OCI-LY7 (cell line): ENCODE data around the gene PTPRM. TPM values are rescaled to one million over a fixed set of nuclear protein-coding genes. Genes with fewer than 3 reads are reported as not detected.

Experiments used
- BruUV-seq: library from RNA; stranded (reverse); fragments of 400-500 nt; replicated peaks from 2 replicates; lab custom pipeline; 2021; lab: Mats Ljungman, UMichigan
- CTCF ChIA-PET: fragments of 300-600 bp; sonication (Branson Sonifier 250); formaldehyde crosslinking; loops from one replicate; lab custom pipeline; 2022; ENCODE audit warnings: antibody characterized with exemption; ENCODE audit not compliant: unreplicated experiment; lab: Charles Lee
- POLR2A ChIA-PET: fragments of 300-600 bp; sonication (Branson Sonifier 250); formaldehyde crosslinking; loops from one replicate; lab custom pipeline; 2022; ENCODE audit warnings: antibody characterized with exemption; lab: Charles Lee
- DNase-seq: peaks from one replicate; pipeline ENCODE4 v3.0.0-alpha.2; 2015; ENCODE audit warnings: low spot score
- H2AFZ ChIP-seq: fragments of 200-600 bp; sonication (generic), shearing (Covaris generic); 2 replicates; pipeline ENCODE4 v1.6.1; 2014; ENCODE audit warnings: mild to moderate bottlenecking, antibody characterized with exemption, low read length, moderate library complexity
- H3K27ac ChIP-seq: fragments of 200-600 bp; sonication (generic); 2 replicates; pipeline ENCODE4 v1.5.1; 2014; ENCODE audit warnings: mixed run types, low read depth, mild to moderate bottlenecking, moderate library complexity, low read length, inconsistent platforms; ENCODE audit not compliant: poor library complexity, severe bottlenecking
- H3K36me3 ChIP-seq: fragments of 200-600 bp; sonication (generic); 2 replicates; pipeline ENCODE4 v1.6.1; 2014; ENCODE audit warnings: mild to moderate bottlenecking, antibody characterized with exemption, low read length, moderate library complexity, mixed read lengths; ENCODE audit not compliant: insufficient read depth
- H3K4me1 ChIP-seq: fragments of 200-600 bp; sonication (generic); 2 replicates; pipeline ENCODE4 v1.5.1; 2014; ENCODE audit warnings: mild to moderate bottlenecking, low read length; ENCODE audit not compliant: insufficient read depth, poor library complexity, severe bottlenecking
- H3K4me2 ChIP-seq: fragments of 200-600 bp; sonication (generic); 2 replicates; pipeline ENCODE4 v1.6.1; 2014; ENCODE audit warnings: mild to moderate bottlenecking, low read length
- H3K4me3 ChIP-seq: fragments of 200-600 bp; sonication (generic); 2 replicates; pipeline ENCODE4 v1.5.1; 2014; ENCODE audit warnings: mild to moderate bottlenecking, low read depth, low read length; ENCODE audit not compliant: poor library complexity, severe bottlenecking
- H3K79me2 ChIP-seq: fragments of 200-600 bp; sonication (generic); 2 replicates; pipeline ENCODE4 v1.6.1; 2016; ENCODE audit warnings: low read depth, mild to moderate bottlenecking, low read length, moderate library complexity, mixed read lengths; ENCODE audit not compliant: insufficient read depth
- H3K9me2 ChIP-seq: fragments of 200-600 bp; sonication (generic); 2 replicates; pipeline ENCODE4 v1.6.1; 2016; ENCODE audit warnings: mild to moderate bottlenecking, low read length, mixed read lengths; ENCODE audit not compliant: insufficient read depth
- H3K9me3 ChIP-seq: fragments of 200-600 bp; sonication (generic); 2 replicates; pipeline ENCODE4 v1.6.1; 2014; ENCODE audit warnings: mild to moderate bottlenecking, mixed run types, low read length, mixed read lengths
- H4K20me1 ChIP-seq: fragments of 200-600 bp; sonication (generic); 2 replicates; pipeline ENCODE4 v1.6.1; 2014; ENCODE audit warnings: mild to moderate bottlenecking, antibody characterized with exemption, low read length, moderate library complexity, mixed read lengths; ENCODE audit not compliant: insufficient read depth
- EZH2phosphoT487 ChIP-seq: fragments of 200-600 bp; sonication (generic); IDR thresholded peaks from 2 replicates; pipeline ENCODE4 v1.6.1; 2018; ENCODE audit warnings: low read depth, borderline replicate concordance, mild to moderate bottlenecking, mixed run types, antibody characterized with exemption, low read length, moderate library complexity, mixed read lengths
- intact Hi-C: fragments of 100-400 bp; cut with micrococcal nuclease; formaldehyde crosslinking; loops from one replicate; pipeline ENCODE4 v1.10.0; 2022; ENCODE audit not compliant: unreplicated experiment
- total RNA-seq, 2 experiments: library from RNA; depleted of rRNA in 1 of 2; stranded (reverse); fragments of >200 nt in 1 of 2; shearing (Covaris generic) in 1 of 2; gene quantifications; 2 replicates each; pipeline ENCODE4 v1.2.3, GENCODE V29; 2014 to 2022
- TF ChIP-seq, protein P1 (sequence below): fragments of 200-600 bp; sonication (generic); conservative IDR thresholded peaks from 2 replicates; pipeline ENCODE4 v1.5.1; 2014; ENCODE audit warnings: mild to moderate bottlenecking, antibody characterized with exemption, low read length, moderate library complexity, mixed read lengths

PTPRM gene
- total RNA-seq, 2 experiments from 2014 or later, result not detected

- H3K27ac ChIP-seq, result no peak overlapping the region
- ChIA-PET CTCF (no interaction called here), POLR2A (interaction anchor here (0.6 to 0.8 kb wide), 2 partner anchors 9 to 259 kb away, joined by 3 to 4 read pairs; no protein-coding TSS in a partner anchor)
- BruUV-seq, result no TSS peak
- no peaks in the 10 kb centered on the region for H3K4me1 ChIP-seq
- H3K79me2 ChIP-seq, result no peaks in the 10 kb centered on the region
- no peak for TF ChIP-seq EZH2phosphoT487
- TF ChIP-seq, protein P1, sequence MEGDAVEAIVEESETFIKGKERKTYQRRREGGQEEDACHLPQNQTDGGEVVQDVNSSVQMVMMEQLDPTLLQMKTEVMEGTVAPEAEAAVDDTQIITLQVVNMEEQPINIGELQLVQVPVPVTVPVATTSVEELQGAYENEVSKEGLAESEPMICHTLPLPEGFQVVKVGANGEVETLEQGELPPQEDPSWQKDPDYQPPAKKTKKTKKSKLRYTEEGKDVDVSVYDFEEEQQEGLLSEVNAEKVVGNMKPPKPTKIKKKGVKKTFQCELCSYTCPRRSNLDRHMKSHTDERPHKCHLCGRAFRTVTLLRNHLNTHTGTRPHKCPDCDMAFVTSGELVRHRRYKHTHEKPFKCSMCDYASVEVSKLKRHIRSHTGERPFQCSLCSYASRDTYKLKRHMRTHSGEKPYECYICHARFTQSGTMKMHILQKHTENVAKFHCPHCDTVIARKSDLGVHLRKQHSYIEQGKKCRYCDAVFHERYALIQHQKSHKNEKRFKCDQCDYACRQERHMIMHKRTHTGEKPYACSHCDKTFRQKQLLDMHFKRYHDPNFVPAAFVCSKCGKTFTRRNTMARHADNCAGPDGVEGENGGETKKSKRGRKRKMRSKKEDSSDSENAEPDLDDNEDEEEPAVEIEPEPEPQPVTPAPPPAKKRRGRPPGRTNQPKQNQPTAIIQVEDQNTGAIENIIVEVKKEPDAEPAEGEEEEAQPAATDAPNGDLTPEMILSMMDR, result no peak
- no peak for DNase-seq
- H4K20me1 ChIP-seq, result no peaks in the 10 kb centered on the region
- H3K9me3 ChIP-seq, result no peaks in the 10 kb centered on the region
- H3K4me3 ChIP-seq, result no peak overlapping the region
- intact Hi-C loops, result no loop called here
- H3K9me2 ChIP-seq, result no peaks in the 10 kb centered on the region
- H3K4me2 ChIP-seq, result no peak overlapping the region
- H3K36me3 ChIP-seq, result no peaks in the 10 kb centered on the region
- no peak overlapping the region for H2AFZ ChIP-seq
These were observed 360.0 kb downstream of the PTPRM start for GRCh38 chr18:7927119-7927518.

DNA sequence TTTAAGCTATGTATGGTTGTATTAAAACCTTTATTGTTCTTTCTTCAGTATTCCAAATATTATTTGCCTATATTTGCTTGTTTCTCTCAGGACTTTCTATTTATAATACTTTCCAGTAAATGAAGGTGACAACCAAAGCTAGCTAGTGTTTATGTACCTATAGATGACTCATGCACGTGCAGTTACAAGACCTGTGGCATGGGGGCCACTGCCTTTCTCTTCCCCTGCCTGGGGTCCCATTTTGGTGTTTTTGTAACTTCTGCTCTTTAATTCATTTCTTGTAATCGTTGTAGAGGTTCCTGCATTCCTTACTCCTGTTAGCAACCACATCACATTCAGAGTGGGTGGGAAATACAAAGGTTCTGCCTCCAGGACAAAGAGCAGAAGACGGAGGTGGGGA lies 364.6 kb downstream of the PTPRM start:
- no peak overlapping the region for H3K4me3 ChIP-seq
- TF ChIP-seq, protein P1, result no peak
- H3K9me2 ChIP-seq, result no peaks in the 10 kb centered on the region
- BruUV-seq, result no TSS peak
- no peaks in the 10 kb centered on the region for H4K20me1 ChIP-seq
- no peaks in the 10 kb centered on the region for H3K36me3 ChIP-seq
- DNase-seq, result no peak
- CTCF ChIA-PET, result no interaction called here
- H3K9me3 ChIP-seq, result no peaks in the 10 kb centered on the region
- no peaks in the 10 kb centered on the region for H3K79me2 ChIP-seq
- H2AFZ ChIP-seq, result no peak overlapping the region
- no peak overlapping the region for H3K4me2 ChIP-seq
- no peak overlapping the region for H3K27ac ChIP-seq
- intact Hi-C loops, result no loop called here
- no peaks in the 10 kb centered on the region for H3K4me1 ChIP-seq
- POLR2A ChIA-PET, result no interaction called here

DNA sequence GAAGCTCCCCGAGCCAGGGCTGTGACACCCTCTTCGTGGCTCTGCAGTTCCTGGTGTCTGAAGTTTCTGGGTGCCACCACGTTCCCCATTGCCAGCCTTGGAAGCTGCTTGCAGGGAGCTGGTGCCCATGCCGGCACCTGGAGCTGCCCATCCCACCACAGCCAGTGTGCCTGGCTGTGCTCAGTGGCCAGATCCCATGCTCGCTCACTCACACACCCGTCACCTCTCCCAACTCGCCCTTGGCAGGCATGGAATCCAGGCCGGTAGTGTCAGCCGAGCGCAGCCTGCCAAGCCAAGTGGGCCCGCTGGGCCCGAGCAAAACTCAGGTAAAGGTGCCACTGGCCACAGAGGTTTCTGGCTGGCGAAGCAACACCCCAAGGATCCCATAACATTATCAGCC lies 370.2 kb downstream of the PTPRM start:
- Histone ChIP-seq H3K4me1 (no peaks in the 10 kb centered on the region), H3K4me2 (no peak overlapping the region), H3K36me3 (no peaks in the 10 kb centered on the region), H3K27ac (no peak overlapping the region), H3K9me2 (no peaks in the 10 kb centered on the region), H4K20me1 (no peaks in the 10 kb centered on the region), H3K9me3 (no peaks in the 10 kb centered on the region), H2AFZ (no peak overlapping the region), H3K79me2 (no peaks in the 10 kb centered on the region), H3K4me3 (no peak overlapping the region)
- no peak for TF ChIP-seq EZH2phosphoT487
- TF ChIP-seq, protein P1, result no peak
- no peak for DNase-seq
- intact Hi-C loops, result no loop called here
- CTCF ChIA-PET, result no interaction called here
- POLR2A ChIA-PET, result no interaction called here
- no TSS peak for BruUV-seq
